ENCODE measurements around the gene ALDH1L2. TPM values are rescaled to one million over a fixed set of nuclear protein-coding genes. Genes with fewer than 3 reads are reported as not detected.
"Not testable (repeated sequence)": the region's sequence is repeated elsewhere in the genome, so short reads cannot be mapped to it uniquely, and the experiment has no call there.

Gene ALDH1L2
- total and polyA plus RNA-seq, 12 donors = 1.1 to 3.7 (median 1.5) TPM

- Histone ChIP-seq H3K4me3 (no peak overlapping the region), H3K36me3 (no peaks in the 10 kb centered on the region), H3K27ac (no peak overlapping the region), H3K4me1 (peaks cover 0 to 6% (median 0%) of the 10 kb centered on the region in 9 donors), H3K9me3 (peaks cover 0 to 12% (median 5%) of the 10 kb centered on the region in 11 donors), H3K27me3 (peaks cover 0 to 7% (median 0%) of the 10 kb centered on the region in 7 donors)
- ATAC-seq = no peak
- 85 to 88% methylated on average over 7 of the region's 7 CpGs for WGBS, 2 donors
- no peak for TF ChIP-seq CTCF (IDR thresholded peaks at IDR 0.05)
- DNase-seq = no peak
- intact Hi-C loops (cut with DNase I) = no loop called here
Observed at GRCh38 chr12:105100207-105100985, 16.1 kb upstream of the ALDH1L2 start.

GRCh38 chr12:105099356-105099755 is 15.1 kb upstream of the ALDH1L2 start:
- ATAC-seq (no peak), DNase-seq (no peak)
- Histone ChIP-seq H3K9me3 (peaks cover 0 to 22% (median 11%) of the 10 kb centered on the region in 11 donors), H3K36me3 (no peaks in the 10 kb centered on the region), H3K27ac (no peak overlapping the region), H3K4me1 (peaks cover 0 to 6% (median 0%) of the 10 kb centered on the region in 9 donors), H3K27me3 (no peaks in the 10 kb centered on the region), H3K4me3 (no peak overlapping the region)
- 81 to 97% methylated on average over 1 of the region's 1 CpG for WGBS, 2 donors
- intact Hi-C loops (cut with DNase I) = no loop called here
- TF ChIP-seq CTCF (IDR thresholded peaks at IDR 0.05) = no peak

GRCh38 chr12:105095338-105095737 is 11.1 kb upstream of the ALDH1L2 start:
- peaks cover 0 to 24% (median 11%) of the 10 kb centered on the region in 11 donors for H3K9me3 ChIP-seq
- WGBS, 2 donors = 90 to 92% methylated on average over 5 of the region's 5 CpGs

GRCh38 chr12:105092336-105092735 is 8.1 kb upstream of the ALDH1L2 start:
- Histone ChIP-seq H3K4me1 (no peaks in the 10 kb centered on the region), H3K9me3 (peaks cover 0 to 24% (median 11%) of the 10 kb centered on the region in 11 donors), H3K36me3 (no peaks in the 10 kb centered on the region), H3K4me3 (no peak overlapping the region), H3K27me3 (peaks cover 0 to 23% (median 0%) of the 10 kb centered on the region in 7 donors), H3K27ac (no peak overlapping the region)
- 40 to 50% methylated on average over 13 of the region's 13 CpGs for WGBS, 2 donors
- intact Hi-C loops (cut with DNase I) = no loop called here
- no peak for ATAC-seq
- no peak for DNase-seq
- TF ChIP-seq CTCF (IDR thresholded peaks at IDR 0.05) = no peak

More at GRCh38 chr12:105095338-105095737, 11.1 kb upstream of the ALDH1L2 start:
- H3K36me3 ChIP-seq; ATAC-seq; H3K4me1 ChIP-seq; intact Hi-C loops (cut with DNase I); H3K27ac ChIP-seq; H3K4me3 ChIP-seq; DNase-seq: not testable (repeated sequence)
- H3K27me3 ChIP-seq = peaks cover 0 to 19% (median 0%) of the 10 kb centered on the region in 7 donors

Measured in heart right ventricle (tissue), 16 donors.